GM18505 (cell line): Measurements from ENCODE around the gene JAK1.

Source experiments
- ATAC-seq: cut with Tn5 transposase; IDR thresholded peaks from one replicate; pipeline ENCODE4 v1.9.1; 2021; ENCODE audit not compliant: unreplicated experiment
- POLR2A ChIP-seq: IDR thresholded peaks from 4 replicates; pipeline ENCODE4 v1.6.1; 2011; ENCODE audit warnings: borderline replicate concordance; ENCODE audit not compliant: insufficient read depth, insufficient read length; ENCODE audit errors: extremely low read depth

The JAK1 gene

GRCh38 chr1:64864018-64864940 is 102.1 kb downstream of the JAK1 start:
- ATAC-seq, result peak; percentile 99
- no peak for TF ChIP-seq POLR2A

- TF ChIP-seq POLR2A, result no peak
These were observed 104.7 kb downstream of the JAK1 start for GRCh38 chr1:64861611-64862010.

GRCh38 chr1:64857347-64857746 is 109.0 kb downstream of the JAK1 start:
- ATAC-seq, result no peak
- TF ChIP-seq POLR2A, result no peak

More at GRCh38 chr1:64861611-64862010, 104.7 kb downstream of the JAK1 start:
- no peak for ATAC-seq

- ATAC-seq, result no peak
- no peak for TF ChIP-seq POLR2A
These were observed 109.8 kb downstream of the JAK1 start for GRCh38 chr1:64856553-64856952.

- no peak for ATAC-seq
- no peak for TF ChIP-seq POLR2A
These were observed 110.8 kb downstream of the JAK1 start for GRCh38 chr1:64855557-64855956.

- no peak for TF ChIP-seq POLR2A
- no peak for ATAC-seq
These were observed 111.7 kb downstream of the JAK1 start for GRCh38 chr1:64854674-64855073.

- no peak for TF ChIP-seq POLR2A
- ATAC-seq, result no peak
These were observed 114.7 kb downstream of the JAK1 start for GRCh38 chr1:64851664-64852063.

GRCh38 chr1:64850846-64851245 is 115.5 kb downstream of the JAK1 start:
- ATAC-seq, result no peak

GRCh38 chr1:64849942-64850341 is 116.4 kb downstream of the JAK1 start:
- no peak for TF ChIP-seq POLR2A
- no peak for ATAC-seq

More at GRCh38 chr1:64850846-64851245, 115.5 kb downstream of the JAK1 start:
- TF ChIP-seq POLR2A, result no peak

GRCh38 chr1:64848803-64849202 is 117.5 kb downstream of the JAK1 start:
- no peak for TF ChIP-seq POLR2A
- no peak for ATAC-seq

- no peak for ATAC-seq
- TF ChIP-seq POLR2A, result no peak
These were observed 118.2 kb downstream of the JAK1 start for GRCh38 chr1:64848136-64848535.

- no peak for ATAC-seq
- TF ChIP-seq POLR2A, result no peak
These were observed 118.7 kb downstream of the JAK1 start for GRCh38 chr1:64847666-64848065.

GRCh38 chr1:64846573-64847430 is 119.5 kb downstream of the JAK1 start:
- ATAC-seq, result no peak
- TF ChIP-seq POLR2A, result no peak
